H9 (cell line): Measurements from ENCODE around the gene EFCAB11. TPM values are rescaled to one million over a fixed set of nuclear protein-coding genes. Genes with fewer than 3 reads are reported as not detected.

Experiments
- DNase-seq: peaks from one replicate; pipeline ENCODE4 v3.0.0-alpha.2; 2017
- H2AFZ ChIP-seq: one replicate; pipeline ENCODE4 v1.6.1; 2013; ENCODE audit warnings: mild to moderate bottlenecking, low read length, control low read depth, moderate library complexity
- H2AK5ac ChIP-seq: 2 replicates; pipeline ENCODE4 v1.6.1; 2013; ENCODE audit warnings: low read length, control low read depth, mixed read lengths; ENCODE audit not compliant: insufficient read length
- H2BK120ac ChIP-seq: one replicate; pipeline ENCODE4 v1.6.1; 2013; ENCODE audit warnings: low read depth, mild to moderate bottlenecking, low read length, control low read depth, inconsistent platforms; ENCODE audit not compliant: poor library complexity, severe bottlenecking
- H2BK12ac ChIP-seq: 2 replicates; pipeline ENCODE4 v1.6.1; 2013; ENCODE audit warnings: low read length, control low read depth, mixed read lengths, low read depth; ENCODE audit not compliant: insufficient read length
- H2BK15ac ChIP-seq: 2 replicates; pipeline ENCODE4 v1.6.1; 2013; ENCODE audit warnings: low read depth, low read length, control low read depth
- H2BK20ac ChIP-seq: one replicate; pipeline ENCODE4 v1.6.1; 2013; ENCODE audit warnings: low read depth, mild to moderate bottlenecking, low read length, control low read depth, inconsistent platforms; ENCODE audit not compliant: poor library complexity, severe bottlenecking
- H2BK5ac ChIP-seq: 2 replicates; pipeline ENCODE4 v1.6.1; 2013; ENCODE audit warnings: low read length, control low read depth, mixed read lengths; ENCODE audit not compliant: insufficient read length
- H3K14ac ChIP-seq: 2 replicates; pipeline ENCODE4 v1.6.1; 2013; ENCODE audit warnings: low read length, control low read depth; ENCODE audit not compliant: insufficient read depth
- H3K18ac ChIP-seq: 2 replicates; pipeline ENCODE4 v1.6.1; 2013; ENCODE audit warnings: low read depth, mild to moderate bottlenecking, mixed read lengths, low read length, control low read depth; ENCODE audit not compliant: insufficient read length
- H3K23ac ChIP-seq: 2 replicates; pipeline ENCODE4 v1.6.1; 2013; ENCODE audit warnings: low read length, control low read depth, mixed read lengths, low read depth; ENCODE audit not compliant: insufficient read length
- H3K23me2 ChIP-seq: 2 replicates; pipeline ENCODE4 v1.6.1; 2013; ENCODE audit warnings: low read depth, mild to moderate bottlenecking, mixed read lengths, low read length, control low read depth; ENCODE audit not compliant: insufficient read length, poor library complexity, severe bottlenecking
- H3K27ac ChIP-seq: 2 replicates; pipeline ENCODE4 v1.5.1; 2013; ENCODE audit warnings: low read length, control low read depth, mixed read lengths, low read depth; ENCODE audit not compliant: insufficient read length
- H3K27me3 ChIP-seq: 2 replicates; pipeline ENCODE4 v1.6.1; 2013; ENCODE audit warnings: low read length, control low read depth, inconsistent platforms; ENCODE audit not compliant: insufficient read depth
- H3K4ac ChIP-seq: 2 replicates; pipeline ENCODE4 v1.6.1; 2013; ENCODE audit warnings: low read depth, mild to moderate bottlenecking, control low read depth, inconsistent platforms, low read length, moderate library complexity
- H3K4me1 ChIP-seq: 2 replicates; pipeline ENCODE4 v1.6.1; 2013; ENCODE audit warnings: low read length, control low read depth, inconsistent platforms; ENCODE audit not compliant: insufficient read depth
- H3K4me2 ChIP-seq: 2 replicates; pipeline ENCODE4 v1.6.1; 2013; ENCODE audit warnings: low read length, control low read depth, mixed read lengths; ENCODE audit not compliant: insufficient read length, insufficient read depth
- H3K56ac ChIP-seq: 2 replicates; pipeline ENCODE4 v1.6.1; 2013; ENCODE audit warnings: low read depth, mild to moderate bottlenecking, mixed read lengths, low read length, control low read depth; ENCODE audit not compliant: insufficient read length
- H3K79me1 ChIP-seq: 2 replicates; pipeline ENCODE4 v1.6.1; 2013; ENCODE audit warnings: low read depth, mild to moderate bottlenecking, moderate library complexity, low read length, control low read depth, inconsistent platforms; ENCODE audit not compliant: insufficient read depth, poor library complexity, severe bottlenecking
- H3K79me2 ChIP-seq: 2 replicates; pipeline ENCODE4 v1.6.1; 2013; ENCODE audit warnings: low read length, control low read depth, inconsistent platforms; ENCODE audit not compliant: insufficient read depth
- H3K9ac ChIP-seq: 2 replicates; pipeline ENCODE4 v1.6.1; 2013; ENCODE audit warnings: low read length, control low read depth, mixed read lengths; ENCODE audit not compliant: insufficient read length; ENCODE audit errors: extremely low read depth
- H3K9me3 ChIP-seq: one replicate; pipeline ENCODE4 v1.6.1; 2013; ENCODE audit warnings: low read depth, low read length, inconsistent platforms; ENCODE audit not compliant: control insufficient read depth
- H3T11ph ChIP-seq: one replicate; pipeline ENCODE4 v1.6.1; 2013; ENCODE audit warnings: mild to moderate bottlenecking, low read length, control low read depth, inconsistent platforms
- H4K20me1 ChIP-seq: one replicate; pipeline ENCODE4 v1.6.1; 2013; ENCODE audit not compliant: control insufficient read depth, insufficient read length, insufficient read depth
- H4K5ac ChIP-seq: 2 replicates; pipeline ENCODE4 v1.6.1; 2013; ENCODE audit warnings: low read depth, mild to moderate bottlenecking, mixed read lengths, low read length, control low read depth; ENCODE audit not compliant: insufficient read length
- H4K8ac ChIP-seq: replicated peaks from 2 replicates; pipeline ENCODE4 v1.6.1; 2013; ENCODE audit warnings: low read length, control low read depth, mixed read lengths, low read depth; ENCODE audit not compliant: insufficient read length
- H4K91ac ChIP-seq: 2 replicates; pipeline ENCODE4 v1.6.1; 2013; ENCODE audit warnings: low read depth, mild to moderate bottlenecking, moderate library complexity, mixed read lengths, low read length, control low read depth; ENCODE audit not compliant: insufficient read length
- H3K27ac Mint-ChIP-seq, 3 experiments: 2 replicates in 2 of 3; 3 replicates in 1 of 3; pipeline ENCODE4 v1.8.0; 2020 to 2021; ENCODE audit warnings: mixed read lengths in 3 of 3, mild to moderate bottlenecking in 1 of 3, moderate library complexity in 1 of 3
- H3K27me3 Mint-ChIP-seq: 2 replicates; pipeline ENCODE4 v1.8.0; 2021; ENCODE audit warnings: low read depth, mild to moderate bottlenecking, moderate library complexity, mixed read lengths
- H3K36me3 Mint-ChIP-seq, 3 experiments: 2 replicates in 2 of 3; 3 replicates in 1 of 3; pipeline ENCODE4 v1.8.0; 2020 to 2021; ENCODE audit warnings: low read depth in 3 of 3, mixed read lengths in 3 of 3; ENCODE audit not compliant: insufficient read depth in 1 of 3
- H3K4me1 Mint-ChIP-seq, 2 experiments: 2 replicates each; pipeline ENCODE4 v1.8.0; 2020; ENCODE audit warnings: mixed read lengths in 2 of 2
- H3K4me3 Mint-ChIP-seq, 2 experiments: 2 replicates in 1 of 2; 3 replicates in 1 of 2; pipeline ENCODE4 v1.8.0; 2020 to 2021; ENCODE audit warnings: mild to moderate bottlenecking in 2 of 2, mixed read lengths in 2 of 2, moderate library complexity in 1 of 2
- H3K9me3 Mint-ChIP-seq, 2 experiments: 2 replicates in 1 of 2; 3 replicates in 1 of 2; pipeline ENCODE4 v1.8.0; 2020; ENCODE audit warnings: mild to moderate bottlenecking in 2 of 2, mixed read lengths in 2 of 2, moderate library complexity in 1 of 2
- WGBS: extraction: QIAGEN DNeasy Blood & Tissue Kit; methylation state at CpG from one replicate; pipeline ENCODE4 v1.1.7; 2013; ENCODE audit warnings: missing lambda C conversion rate, low lambda C conversion rate, mixed read lengths; ENCODE audit not compliant: insufficient read length; ENCODE audit errors: extremely low coverage; 5-methylcytosine and 5-hydroxymethylcytosine counted together
- total RNA-seq: library from RNA; stranded (reverse); gene quantifications from 2 replicates; pipeline ENCODE4 v1.2.1, GENCODE V29; 2021
- TF ChIP-seq, protein P1 (sequence below): fragments of 200-600 bp; sonication (generic); conservative IDR thresholded peaks from 3 replicates; pipeline ENCODE4 v1.8.0; 2021; ENCODE audit warnings: antibody characterized with exemption, mild to moderate bottlenecking

The EFCAB11 gene
- total RNA-seq, 1 experiment from 2014 or later: 17.4 TPM

DNA sequence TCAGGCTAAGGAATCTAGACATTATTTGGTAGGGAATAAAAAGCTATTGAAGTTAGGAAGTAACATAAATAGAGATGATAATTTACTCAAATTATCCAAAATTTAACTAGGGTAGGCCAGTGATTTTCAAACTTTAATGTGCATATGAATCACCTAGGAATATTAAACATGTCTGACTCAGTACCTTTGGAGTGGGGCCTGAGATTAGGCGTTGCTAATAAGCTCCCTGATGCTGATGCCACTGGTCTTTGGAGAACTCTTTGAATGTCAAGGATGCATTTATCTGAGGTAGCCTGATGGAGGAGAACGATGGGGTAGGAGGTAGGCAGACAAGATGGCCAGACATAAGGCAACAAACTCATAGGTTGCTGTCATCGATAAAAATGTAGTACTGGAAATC, 33.2 kb downstream of the EFCAB11 start:
- Mint-ChIP-seq H3K27me3 (no peaks in the 10 kb centered on the region; the same call in 1 of the 2 replicates), H3K9me3 (no peaks in the 10 kb centered on the region), H3K27ac (no peak overlapping the region), H3K4me3 (no peak overlapping the region), H3K4me1 (peaks cover 6 to 7% of the 10 kb centered on the region in 2 experiments), H3K36me3 (peaks cover 0 to 1% (median 0%) of the 10 kb centered on the region in 3 experiments; a peak in 2 of 7 replicates)
- no peaks in the 10 kb centered on the region for H3K27me3 ChIP-seq
- no peak overlapping the region for H2BK5ac ChIP-seq
- H2AFZ ChIP-seq: no peak overlapping the region
- no peak overlapping the region for H3K14ac ChIP-seq
- no peak overlapping the region for H4K91ac ChIP-seq
- H3K18ac ChIP-seq: no peak overlapping the region
- no peak overlapping the region for H2BK15ac ChIP-seq
- H3K9me3 ChIP-seq: no peaks in the 10 kb centered on the region
- DNase-seq: no peak
- H2AK5ac ChIP-seq: no peak overlapping the region
- no peaks in the 10 kb centered on the region for H4K20me1 ChIP-seq
- no peak overlapping the region for H2BK12ac ChIP-seq
- WGBS: no CpG with 5 or more reads among the region's 3 CpGs
- H3K23me2 ChIP-seq: no peaks in the 10 kb centered on the region
- no peaks in the 10 kb centered on the region for H3K79me1 ChIP-seq
- H3K23ac ChIP-seq: no peak overlapping the region
- H4K8ac ChIP-seq: no peak overlapping the region
- H3K9ac ChIP-seq: no peak overlapping the region
- no peaks in the 10 kb centered on the region for H3K4me1 ChIP-seq
- H3K4ac ChIP-seq: no peak overlapping the region
- no peak overlapping the region for H3K4me2 ChIP-seq
- no peaks in the 10 kb centered on the region for H3K79me2 ChIP-seq
- TF ChIP-seq, protein P1, sequence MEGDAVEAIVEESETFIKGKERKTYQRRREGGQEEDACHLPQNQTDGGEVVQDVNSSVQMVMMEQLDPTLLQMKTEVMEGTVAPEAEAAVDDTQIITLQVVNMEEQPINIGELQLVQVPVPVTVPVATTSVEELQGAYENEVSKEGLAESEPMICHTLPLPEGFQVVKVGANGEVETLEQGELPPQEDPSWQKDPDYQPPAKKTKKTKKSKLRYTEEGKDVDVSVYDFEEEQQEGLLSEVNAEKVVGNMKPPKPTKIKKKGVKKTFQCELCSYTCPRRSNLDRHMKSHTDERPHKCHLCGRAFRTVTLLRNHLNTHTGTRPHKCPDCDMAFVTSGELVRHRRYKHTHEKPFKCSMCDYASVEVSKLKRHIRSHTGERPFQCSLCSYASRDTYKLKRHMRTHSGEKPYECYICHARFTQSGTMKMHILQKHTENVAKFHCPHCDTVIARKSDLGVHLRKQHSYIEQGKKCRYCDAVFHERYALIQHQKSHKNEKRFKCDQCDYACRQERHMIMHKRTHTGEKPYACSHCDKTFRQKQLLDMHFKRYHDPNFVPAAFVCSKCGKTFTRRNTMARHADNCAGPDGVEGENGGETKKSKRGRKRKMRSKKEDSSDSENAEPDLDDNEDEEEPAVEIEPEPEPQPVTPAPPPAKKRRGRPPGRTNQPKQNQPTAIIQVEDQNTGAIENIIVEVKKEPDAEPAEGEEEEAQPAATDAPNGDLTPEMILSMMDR: no peak
- no peak overlapping the region for H3T11ph ChIP-seq
- no peak overlapping the region for H2BK20ac ChIP-seq
- no peak overlapping the region for H4K5ac ChIP-seq
- no peak overlapping the region for H3K27ac ChIP-seq
- no peak overlapping the region for H2BK120ac ChIP-seq
- H3K56ac ChIP-seq: no peak overlapping the region
